Peyer's patch (tissue), 4 donors: Measurements from ENCODE around the gene ACSL1. TPM values are rescaled to one million over a fixed set of nuclear protein-coding genes. Genes with fewer than 3 reads are reported as not detected.

Experiments used
- DNase-seq, 3 donors: peaks; one replicate each; pipeline ENCODE4 v3.0.0-alpha.2; 2017 to 2019
- H3K27ac ChIP-seq, 4 donors: fragments of 200-600 bp; sonication (generic); one replicate each; pipeline ENCODE4 v1.5.1; 2016 to 2019
- H3K27me3 ChIP-seq, 2 donors: fragments of 200-600 bp; sonication (generic); one replicate each; pipeline ENCODE4 v1.5.1; 2019
- H3K36me3 ChIP-seq, 3 donors: fragments of 200-600 bp; sonication (generic); one replicate each; pipeline ENCODE4 v1.5.1; 2016 to 2019
- H3K4me1 ChIP-seq, 4 donors: fragments of 200-600 bp; sonication (generic); one replicate each; pipeline ENCODE4 v1.5.1; 2016 to 2019
- H3K4me3 ChIP-seq, 4 donors: fragments of 200-600 bp; sonication (generic); 1 replicate in 3 of 4; 2 replicates in 1 of 4; pipeline ENCODE4 v1.5.1; 2016 to 2019; ENCODE audit warnings: mild to moderate bottlenecking in 1 of 4
- H3K9me3 ChIP-seq, 4 donors: fragments of 200-600 bp; sonication (generic); one replicate each; pipeline ENCODE4 v1.5.1; 2016 to 2019; ENCODE audit warnings: mild to moderate bottlenecking in 1 of 4
- POLR2A ChIP-seq, 2 donors: fragments of 450-650 bp; IDR thresholded peaks; one replicate each; pipeline ENCODE4 v1.5.1; 2017; ENCODE audit warnings: antibody characterized with exemption in 2 of 2, mild to moderate bottlenecking in 2 of 2, moderate library complexity in 2 of 2
- total RNA-seq, 4 donors: library from RNA; depleted of rRNA; stranded (reverse); fragments of >200 nt; gene quantifications; one replicate each; pipeline ENCODE4 v1.1.0, GENCODE V29; 2016
- TF ChIP-seq, protein P1 (sequence below), 6 experiments: fragments of 450-650 bp in 4 of 6; fragments of 200-600 bp in 2 of 6; sonication (generic) in 1 of 6; IDR thresholded peaks; one replicate each; pipeline ENCODE4 v1.5.1; 2017 to 2019; ENCODE audit warnings: antibody characterized with exemption in 6 of 6, mild to moderate bottlenecking in 3 of 6, moderate library complexity in 1 of 6

Gene ACSL1
- total RNA-seq, 4 donors from 2014 or later, result 14.9 to 23.1 (median 18.1) TPM

DNA sequence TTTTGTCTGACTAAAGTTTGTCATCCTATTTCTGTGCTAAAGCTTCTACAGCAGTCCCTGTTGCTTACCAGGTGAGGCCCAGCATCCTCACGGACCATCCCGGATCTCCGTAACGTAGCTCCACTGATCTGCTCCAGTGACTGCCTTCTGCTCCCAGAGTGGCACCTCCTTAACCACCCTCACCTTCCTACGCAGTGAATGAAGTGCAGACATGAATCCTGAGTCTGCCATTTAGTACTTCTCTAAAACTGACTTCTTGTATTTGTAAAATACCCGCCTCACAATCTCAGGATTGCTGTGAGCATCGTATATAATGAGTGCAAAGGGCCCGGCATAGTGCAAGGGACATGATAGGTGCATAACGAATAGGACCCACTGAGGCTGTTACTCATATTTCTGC, 27.7 kb upstream of the ACSL1 start:
- no peak for DNase-seq
- H3K27ac ChIP-seq, result no peak overlapping the region
- no peak for TF ChIP-seq POLR2A (IDR thresholded peaks at IDR 0.05)
- TF ChIP-seq, protein P1, sequence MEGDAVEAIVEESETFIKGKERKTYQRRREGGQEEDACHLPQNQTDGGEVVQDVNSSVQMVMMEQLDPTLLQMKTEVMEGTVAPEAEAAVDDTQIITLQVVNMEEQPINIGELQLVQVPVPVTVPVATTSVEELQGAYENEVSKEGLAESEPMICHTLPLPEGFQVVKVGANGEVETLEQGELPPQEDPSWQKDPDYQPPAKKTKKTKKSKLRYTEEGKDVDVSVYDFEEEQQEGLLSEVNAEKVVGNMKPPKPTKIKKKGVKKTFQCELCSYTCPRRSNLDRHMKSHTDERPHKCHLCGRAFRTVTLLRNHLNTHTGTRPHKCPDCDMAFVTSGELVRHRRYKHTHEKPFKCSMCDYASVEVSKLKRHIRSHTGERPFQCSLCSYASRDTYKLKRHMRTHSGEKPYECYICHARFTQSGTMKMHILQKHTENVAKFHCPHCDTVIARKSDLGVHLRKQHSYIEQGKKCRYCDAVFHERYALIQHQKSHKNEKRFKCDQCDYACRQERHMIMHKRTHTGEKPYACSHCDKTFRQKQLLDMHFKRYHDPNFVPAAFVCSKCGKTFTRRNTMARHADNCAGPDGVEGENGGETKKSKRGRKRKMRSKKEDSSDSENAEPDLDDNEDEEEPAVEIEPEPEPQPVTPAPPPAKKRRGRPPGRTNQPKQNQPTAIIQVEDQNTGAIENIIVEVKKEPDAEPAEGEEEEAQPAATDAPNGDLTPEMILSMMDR (IDR thresholded peaks at IDR 0.05), result no peak

GRCh38 chr4:184851886-184852285, 26.1 kb upstream of the ACSL1 start:
- H3K4me1 ChIP-seq, result peaks cover 0 to 4% (median 0%) of the 10 kb centered on the region in 4 donors
- peak overlapping the region in 2 of 4 donors; percentile 4 to 14 for H3K27ac ChIP-seq
- no peak for DNase-seq
- no peaks in the 10 kb centered on the region for H3K9me3 ChIP-seq
- H3K27me3 ChIP-seq, result no peaks in the 10 kb centered on the region
- H3K36me3 ChIP-seq, result no peaks in the 10 kb centered on the region
- TF ChIP-seq, protein P1 (IDR thresholded peaks at IDR 0.05), result no peak
- TF ChIP-seq POLR2A (IDR thresholded peaks at IDR 0.05), result no peak
- no peak overlapping the region for H3K4me3 ChIP-seq

More for the DNA sequence above, 27.7 kb upstream of the ACSL1 start:
- Histone ChIP-seq H3K4me3 (no peak overlapping the region), H3K36me3 (no peaks in the 10 kb centered on the region), H3K27me3 (no peaks in the 10 kb centered on the region), H3K9me3 (no peaks in the 10 kb centered on the region), H3K4me1 (peaks cover 0 to 4% (median 0%) of the 10 kb centered on the region in 4 donors)

DNA sequence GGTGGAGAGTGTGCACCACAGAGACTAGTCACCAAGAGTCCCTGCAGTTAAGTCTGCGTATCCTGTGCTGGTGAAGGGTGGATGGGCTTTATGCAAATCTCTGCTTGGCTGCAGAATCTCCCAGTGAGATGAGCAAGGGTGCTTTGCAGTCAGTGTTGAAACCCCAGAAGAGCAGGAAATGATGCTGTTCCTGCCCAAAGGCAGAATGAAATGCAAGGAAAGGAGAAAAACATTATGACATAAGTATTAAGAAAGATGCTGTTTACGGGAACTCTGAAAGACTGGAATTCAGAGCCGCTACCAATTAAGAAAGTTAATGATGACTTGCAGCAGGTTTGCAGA, 25.4 kb upstream of the ACSL1 start:
- Histone ChIP-seq H3K9me3 (no peaks in the 10 kb centered on the region), H3K27ac (peak overlapping the region in 2 of 4 donors; percentile 4 to 44), H3K4me3 (no peak overlapping the region), H3K27me3 (no peaks in the 10 kb centered on the region), H3K4me1 (peaks cover 0 to 4% (median 0%) of the 10 kb centered on the region in 4 donors), H3K36me3 (no peaks in the 10 kb centered on the region)
- no peak for TF ChIP-seq POLR2A (IDR thresholded peaks at IDR 0.05)
- TF ChIP-seq, protein P1 (IDR thresholded peaks at IDR 0.05), result no peak
- peak in 2 of 3 donors; percentile 70 to 76 for DNase-seq

DNA sequence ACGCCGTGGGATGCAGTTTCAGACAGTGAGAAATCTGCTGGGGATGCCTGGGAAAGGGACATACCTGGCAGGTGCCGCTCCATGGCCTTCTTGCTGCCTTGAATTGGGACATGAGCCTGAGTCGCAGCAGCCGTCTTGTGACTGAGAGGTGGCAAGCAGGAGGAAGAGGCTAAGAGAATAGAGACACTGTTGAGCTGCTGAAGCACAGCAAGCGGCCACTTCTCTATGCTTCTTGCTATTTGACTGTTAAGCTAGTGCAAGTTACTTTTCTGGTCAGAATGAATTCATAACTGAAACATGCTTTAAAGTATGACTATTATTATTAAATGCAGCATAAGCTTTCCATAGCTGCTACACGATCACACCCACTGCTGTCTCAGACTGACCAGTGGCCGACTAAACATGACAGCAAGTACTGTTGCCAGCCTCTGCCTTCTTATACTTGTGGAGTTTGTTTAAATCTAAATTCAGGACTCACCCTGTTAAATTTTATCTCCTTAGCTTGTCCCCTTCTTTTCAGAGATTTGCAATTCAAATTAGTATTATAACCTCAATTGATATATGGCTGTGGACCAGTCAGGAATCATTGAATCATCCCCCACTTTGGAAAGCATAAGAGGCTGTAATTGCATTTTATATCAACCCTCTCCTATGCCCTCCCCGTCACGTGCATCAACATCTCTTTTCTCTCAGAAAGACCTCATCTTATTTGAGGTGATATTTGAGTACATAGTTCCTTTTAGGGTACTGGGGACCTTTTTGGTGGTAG, 24.8 kb upstream of the ACSL1 start:
- Histone ChIP-seq H3K4me1 (peaks cover 0 to 4% (median 0%) of the 10 kb centered on the region in 4 donors), H3K36me3 (no peaks in the 10 kb centered on the region), H3K4me3 (no peak overlapping the region), H3K27me3 (no peaks in the 10 kb centered on the region), H3K9me3 (no peaks in the 10 kb centered on the region), H3K27ac (peak overlapping the region in 1 of 4 donors; percentile 44)
- TF ChIP-seq POLR2A (IDR thresholded peaks at IDR 0.05), result no peak
- TF ChIP-seq, protein P1 (IDR thresholded peaks at IDR 0.05), result no peak
- DNase-seq, result peak in 2 of 3 donors; percentile 38 to 53

- H3K36me3 ChIP-seq, result no peaks in the 10 kb centered on the region
- no peak overlapping the region for H3K4me3 ChIP-seq
- H3K4me1 ChIP-seq, result peaks cover 0 to 4% (median 0%) of the 10 kb centered on the region in 4 donors
- TF ChIP-seq POLR2A (IDR thresholded peaks at IDR 0.05), result no peak
- TF ChIP-seq, protein P1 (IDR thresholded peaks at IDR 0.05), result no peak
- peak overlapping the region in 1 of 4 donors; percentile 44 for H3K27ac ChIP-seq
- H3K27me3 ChIP-seq, result no peaks in the 10 kb centered on the region
- H3K9me3 ChIP-seq, result no peaks in the 10 kb centered on the region
- no peak for DNase-seq
These were observed 24.2 kb upstream of the ACSL1 start for GRCh38 chr4:184850018-184850417.
